HEK293T (cell line): ENCODE results near the gene TUSC2.

Source experiments
- BHLHE40 ChIP-seq: fragments of 450-650 bp; IDR thresholded peaks from 2 replicates; pipeline ENCODE4 v1.6.1; 2016; ENCODE audit warnings: mild to moderate bottlenecking, moderate library complexity, borderline replicate concordance
- CTBP1 ChIP-seq: fragments of 450-650 bp; IDR thresholded peaks from 2 replicates; pipeline ENCODE4 v1.6.1; 2016; ENCODE audit warnings: borderline replicate concordance
- ELF4 ChIP-seq: fragments of 450-650 bp; IDR thresholded peaks from 2 replicates; pipeline ENCODE4 v1.6.1; 2017; ENCODE audit warnings: antibody characterized with exemption
- FOXA1 ChIP-seq: fragments of 450-650 bp; IDR thresholded peaks from 2 replicates; pipeline ENCODE4 v1.6.1; 2016; ENCODE audit warnings: mild to moderate bottlenecking
- FOXK2 ChIP-seq: fragments of 450-650 bp; IDR thresholded peaks from 2 replicates; pipeline ENCODE4 v1.6.1; 2016; ENCODE audit warnings: mild to moderate bottlenecking
- FOXM1 ChIP-seq: fragments of 450-650 bp; IDR thresholded peaks from 2 replicates; pipeline ENCODE4 v1.6.1; 2017; ENCODE audit warnings: mild to moderate bottlenecking, borderline replicate concordance
- HDGF ChIP-seq: fragments of 450-650 bp; IDR thresholded peaks from 2 replicates; pipeline ENCODE4 v1.6.1; 2017; ENCODE audit warnings: antibody characterized with exemption, borderline replicate concordance
- L3MBTL2 ChIP-seq: fragments of 450-650 bp; conservative IDR thresholded peaks from 2 replicates; pipeline ENCODE4 v1.6.1; 2016; ENCODE audit warnings: mild to moderate bottlenecking
- LEF1 ChIP-seq: fragments of 450-650 bp; IDR thresholded peaks from 2 replicates; pipeline ENCODE4 v1.6.1; 2017; ENCODE audit warnings: mild to moderate bottlenecking, borderline replicate concordance
- NFRKB ChIP-seq: fragments of 450-650 bp; IDR thresholded peaks from 2 replicates; pipeline ENCODE4 v1.6.1; 2016; ENCODE audit warnings: mild to moderate bottlenecking, moderate library complexity
- SP1 ChIP-seq: fragments of 450-650 bp; IDR thresholded peaks from 2 replicates; pipeline ENCODE4 v1.6.1; 2017
- SUZ12 ChIP-seq: fragments of 450-650 bp; IDR thresholded peaks from 2 replicates; pipeline ENCODE4 v1.6.1; 2016; ENCODE audit warnings: mild to moderate bottlenecking
- TARDBP ChIP-seq: fragments of 450-650 bp; IDR thresholded peaks from 2 replicates; pipeline ENCODE4 v1.6.1; 2016
- ZNF384 ChIP-seq: fragments of 450-650 bp; IDR thresholded peaks from 2 replicates; pipeline ENCODE4 v1.6.1; 2016

- TF ChIP-seq HDGF (no peak), FOXM1 (no peak), SP1 (no peak), L3MBTL2 (no peak), FOXA1 (no peak), TARDBP (no peak), ELF4 (no peak), CTBP1 (no peak), FOXK2 (no peak), ZNF384 (no peak), SUZ12 (no peak), BHLHE40 (no peak), LEF1 (no peak), NFRKB (no peak)
These were observed 33.9 kb downstream of the TUSC2 start for GRCh38 chr3:50294089-50294488.
